Measurements from ENCODE around the gene PFDN5. TPM values are rescaled to one million over a fixed set of nuclear protein-coding genes. Genes with fewer than 3 reads are reported as not detected.
A peak's percentile ranks its signal among the peaks of the same experiment; 100 is the strongest.

Gene PFDN5
- total and polyA plus RNA-seq, 10 of the 15 experiments (the other 5 are each of a cell fraction or from before 2014, with no cell fraction given): 300 to 1,596 (median 495) TPM

- WGBS (ENCODE audit: insufficient coverage, insufficient replicate concordance, low lambda C conversion rate, missing lambda C conversion rate): 29% methylated on average over 14 of the region's 15 CpGs
- intact Hi-C loops (cut with micrococcal nuclease; ENCODE audit: unreplicated experiment): no loop called here
- in situ Hi-C loops (cut with MboI): no loop called here
- Histone ChIP-seq H2AFZ (ENCODE audit: control insufficient read depth, low read depth, low read length) (no peak within 1 kb of the TSS), H3K4me1 (ENCODE audit: control insufficient read depth, insufficient read depth, low read length) (peaks cover 5% of the 10 kb centered on the region; the same call in 1 of the 2 replicates), H3K79me2 (ENCODE audit: control insufficient read depth, insufficient read depth, low read length) (no peaks in the 10 kb centered on the region), H3K27me3 (replicated peaks in 1 of 2; ENCODE audit: control insufficient read depth in 2 of 2, insufficient read depth in 2 of 2, low read length in 1 of 2) (peaks cover 2 to 10% of the 10 kb centered on the region in 2 experiments; a peak in 3 of 4 replicates), H3K4me3 (no peak within 1 kb of the TSS), H3K36me3 (ENCODE audit: control insufficient read depth in 2 of 2, insufficient read depth in 2 of 2, low read length in 1 of 2) (no peaks in the 10 kb centered on the region), H3K9me3 (replicated peaks; ENCODE audit: control insufficient read depth, insufficient read depth, low read length) (no peaks in the 10 kb centered on the region), H3K4me2 (ENCODE audit: control insufficient read depth, insufficient read depth) (no peak within 1 kb of the TSS), H3K9ac (ENCODE audit: control insufficient read depth, insufficient read depth, low read length) (no peak within 1 kb of the TSS), H3K27ac (ENCODE audit: control insufficient read depth, insufficient read depth) (no peak within 1 kb of the TSS), H4K20me1 (ENCODE audit: control insufficient read depth, insufficient read depth) (no peaks in the 10 kb centered on the region)
- no TSS peak for BruUV-seq (replicated peaks)
- no peak for TF ChIP-seq E2F8 (IDR thresholded peaks at IDR 0.05; ENCODE audit: low read depth, partially characterized antibody)
- no peak for TF ChIP-seq CREM (IDR thresholded peaks at IDR 0.05; ENCODE audit: low read depth)
- TF ChIP-seq KDM1A (IDR thresholded peaks at IDR 0.05; ENCODE audit: borderline replicate concordance): no peak
- no peak for TF ChIP-seq PRDM15 (CRISPR knock-in tag; IDR thresholded peaks at IDR 0.05)
- no peak for TF ChIP-seq TCF3 (IDR thresholded peaks at IDR 0.05; ENCODE audit: borderline replicate concordance, insufficient read depth, low read depth, low read length)
- no peak for TF ChIP-seq RAD21 (IDR thresholded peaks at IDR 0.05; ENCODE audit: insufficient read depth, low read depth, low read length)
- TF ChIP-seq SRF (IDR thresholded peaks at IDR 0.05; ENCODE audit: low read depth in 2 of 2, low read length in 2 of 2): no peak
- TF ChIP-seq IRF5 (IDR thresholded peaks at IDR 0.05; ENCODE audit: borderline replicate concordance): no peak
- TF ChIP-seq SMC3 (IDR thresholded peaks at IDR 0.05; ENCODE audit: borderline replicate concordance, low read length): no peak
- no peak for TF ChIP-seq NR2C2 (IDR thresholded peaks at IDR 0.05; ENCODE audit: borderline replicate concordance, control insufficient read depth, insufficient read length, low read depth)
- TF ChIP-seq TBL1XR1 (IDR thresholded peaks at IDR 0.05; ENCODE audit: low read depth, low read length): no peak
- TF ChIP-seq POLR2AphosphoS5 (IDR thresholded peaks at IDR 0.05; ENCODE audit: low read length): no peak
- no peak for TF ChIP-seq CHD4 (IDR thresholded peaks at IDR 0.05)
- no peak for TF ChIP-seq ZZZ3 (IDR thresholded peaks at IDR 0.05; ENCODE audit: control insufficient read depth, insufficient read length, low read depth)
- TF ChIP-seq RBBP5 (conservative IDR thresholded peaks at IDR 0.05): no peak
- no peak for TF ChIP-seq DPF2 (IDR thresholded peaks at IDR 0.05)
- no peak for FAIRE-seq
- ChIA-PET RAD21 (ENCODE audit: unreplicated experiment) (interaction anchor here (1.9 kb wide), 1 partner anchor 9 kb away, joined by 9 read pairs; no protein-coding TSS in a partner anchor), CTCF (interaction anchor here (2.0 to 4.9 kb wide), 3 partner anchors 9 to 172 kb away, joined by 6 to 30 read pairs (median 22); partner anchors contain the start of gene AAAS), SMC1A (ENCODE audit: uncharacterized antibody, unreplicated experiment) (interaction anchor here (1.1 kb wide), 1 partner anchor 12 kb away, joined by 4 read pairs; no protein-coding TSS in a partner anchor), POLR2A (interaction anchor here (0.5 kb wide), 1 partner anchor 185 kb away, joined by 5 read pairs; no protein-coding TSS in a partner anchor)
- ATAC-seq: peak; percentile 71
- no peak for DNase-seq (ENCODE audit: low read depth, low spot score)
These were observed 40.9 kb downstream of the PFDN5 start, which contains the start of gene SP7 for GRCh38 chr12:53336181-53336681. TSS of gene SP7 (minus strand) at chr12:53336354. CDS start at chr12:53335646, 708 bp downstream.

Data from GM12878 (cell line).